Heart left ventricle (tissue), 13 donors: ENCODE results near the gene SUPT5H.

Experiments used
- CTCF ChIP-seq, 12 donors: fragments of 200-600 bp; sonication (generic) in 4 of 12; IDR thresholded peaks; one replicate each; pipeline versions ENCODE4 v1.5.0 to v1.8.0; 2018 to 2022; ENCODE audit warnings: antibody characterized with exemption in 12 of 12, mild to moderate bottlenecking in 5 of 12
- POLR2A ChIP-seq, 2 donors: fragments of 450-650 bp; IDR thresholded peaks; one replicate each; pipeline ENCODE4 v1.6.1; 2017; ENCODE audit warnings: antibody characterized with exemption in 2 of 2, mild to moderate bottlenecking in 2 of 2, moderate library complexity in 2 of 2
- donor health status: ischemic (EF 13 %, LVEDD 7.1; RV severe dilation, severe dysfunction).
- donor health status: DM: no; HTN: yes; CAD: no.
- donor health status: DM: no; HTN: no; CAD: no.
- donor health status: ischemic (EF 25% LVEDD 6.9; RV normal size, moderate dysfunction).
- donor health status: ischemic (EF 25% LVEDD 5.7; RV mildly dilated, moderate dysfunction).
- donor health status: ischemic (EF 35%, LVEDD 5.7; RV mildly dilated, moderate dysfunction).
- donor health status: nonischemic (EF 11% LVEDD 7.7; RV severe dilation, severe dysfunction).
- donor health status: DM: yes; HTN: yes; CAD: no.
- donor health status: PGD.
- donor health status: ischemic (EF 29% LVEDD 5.4; RV normal size, mild dysfunction).
- donor health status: nonischemic (EF 23%, LVEDD 6.1; RV moderate dilation, normal function).

GRCh38 chr19:39436350-39436716, 9.0 kb upstream of the SUPT5H start:
- TF ChIP-seq CTCF (IDR thresholded peaks at IDR 0.05) = no peak
- TF ChIP-seq POLR2A (IDR thresholded peaks at IDR 0.05) = no peak
